Activated B cell treated with CpG ODN at 0.5 μM for 24 hours (primary cell): ENCODE data around the gene SRRM4. TPM values are rescaled to one million over a fixed set of nuclear protein-coding genes. Genes with fewer than 3 reads are reported as not detected.

ENCODE experiments used
- ATAC-seq: fragments of 200-7000 bp; cut with Tn5 transposase; one replicate; pipeline ENCODE4 v1.10.0; 2021; ENCODE audit warnings: low read depth, mild to moderate bottlenecking, moderate library complexity
- CTCF ChIA-PET: fragments of 350-600 bp; sonication (Branson Sonifier 250); formaldehyde crosslinking; loops from one replicate; lab custom pipeline; 2021; ENCODE audit warnings: antibody characterized with exemption; lab: Charles Lee
- POLR2A ChIA-PET: fragments of 350-600 bp; sonication (Branson Sonifier 250); formaldehyde crosslinking; loops from one replicate; lab custom pipeline; 2021; ENCODE audit warnings: antibody characterized with exemption; lab: Charles Lee
- DNase-seq: peaks from one replicate; pipeline ENCODE4 v3.0.0; 2022
- H3K27ac Mint-ChIP-seq: one replicate; pipeline ENCODE4 v1.8.0; 2020; ENCODE audit warnings: mixed read lengths
- H3K27me3 Mint-ChIP-seq: one replicate; pipeline ENCODE4 v1.8.0; 2021; ENCODE audit warnings: mixed read lengths
- H3K36me3 Mint-ChIP-seq: one replicate; pipeline ENCODE4 v1.8.0; 2021; ENCODE audit warnings: low read depth, mixed read lengths
- H3K4me1 Mint-ChIP-seq: one replicate; pipeline ENCODE4 v1.8.0; 2021; ENCODE audit warnings: mixed read lengths
- H3K4me3 Mint-ChIP-seq: one replicate; pipeline ENCODE4 v1.8.0; 2020; ENCODE audit warnings: mild to moderate bottlenecking, mixed read lengths
- H3K9me3 Mint-ChIP-seq: one replicate; pipeline ENCODE4 v1.8.0; 2020; ENCODE audit warnings: mixed read lengths
- intact Hi-C: fragments of 100-400 bp; cut with micrococcal nuclease; formaldehyde crosslinking; loops from one replicate; pipeline ENCODE4 v1.15.1; 2024
- total RNA-seq: library from RNA; stranded (reverse); gene quantifications from 2 replicates; pipeline ENCODE4 v1.2.3, GENCODE V29; 2022
- TF ChIP-seq, protein P1 (sequence below): fragments of 200-600 bp; IDR thresholded peaks from one replicate; pipeline ENCODE4 v1.8.0; 2022; ENCODE audit warnings: antibody characterized with exemption, mild to moderate bottlenecking

The SRRM4 gene, protein sequence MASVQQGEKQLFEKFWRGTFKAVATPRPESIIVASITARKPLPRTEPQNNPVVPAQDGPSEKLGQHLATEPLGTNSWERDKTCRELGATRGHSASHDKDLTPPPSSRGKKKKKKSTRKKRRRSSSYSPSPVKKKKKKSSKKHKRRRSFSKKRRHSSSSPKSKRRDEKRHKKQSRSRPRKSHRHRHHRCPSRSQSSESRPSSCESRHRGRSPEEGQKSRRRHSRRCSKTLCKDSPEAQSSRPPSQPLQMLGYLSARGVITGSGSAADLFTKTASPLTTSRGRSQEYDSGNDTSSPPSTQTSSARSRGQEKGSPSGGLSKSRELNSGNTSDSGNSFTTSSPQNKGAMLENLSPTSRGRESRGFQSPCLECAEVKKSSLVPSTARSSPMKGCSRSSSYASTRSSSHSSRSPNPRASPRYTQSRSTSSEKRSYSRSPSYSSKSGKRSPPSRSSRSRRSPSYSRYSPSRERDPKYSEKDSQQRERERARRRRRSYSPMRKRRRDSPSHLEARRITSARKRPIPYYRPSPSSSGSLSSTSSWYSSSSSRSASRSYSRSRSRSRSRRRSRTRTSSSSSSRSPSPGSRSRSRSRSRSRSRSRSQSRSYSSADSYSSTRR
- not detected in 2 replicates for total RNA-seq

DNA sequence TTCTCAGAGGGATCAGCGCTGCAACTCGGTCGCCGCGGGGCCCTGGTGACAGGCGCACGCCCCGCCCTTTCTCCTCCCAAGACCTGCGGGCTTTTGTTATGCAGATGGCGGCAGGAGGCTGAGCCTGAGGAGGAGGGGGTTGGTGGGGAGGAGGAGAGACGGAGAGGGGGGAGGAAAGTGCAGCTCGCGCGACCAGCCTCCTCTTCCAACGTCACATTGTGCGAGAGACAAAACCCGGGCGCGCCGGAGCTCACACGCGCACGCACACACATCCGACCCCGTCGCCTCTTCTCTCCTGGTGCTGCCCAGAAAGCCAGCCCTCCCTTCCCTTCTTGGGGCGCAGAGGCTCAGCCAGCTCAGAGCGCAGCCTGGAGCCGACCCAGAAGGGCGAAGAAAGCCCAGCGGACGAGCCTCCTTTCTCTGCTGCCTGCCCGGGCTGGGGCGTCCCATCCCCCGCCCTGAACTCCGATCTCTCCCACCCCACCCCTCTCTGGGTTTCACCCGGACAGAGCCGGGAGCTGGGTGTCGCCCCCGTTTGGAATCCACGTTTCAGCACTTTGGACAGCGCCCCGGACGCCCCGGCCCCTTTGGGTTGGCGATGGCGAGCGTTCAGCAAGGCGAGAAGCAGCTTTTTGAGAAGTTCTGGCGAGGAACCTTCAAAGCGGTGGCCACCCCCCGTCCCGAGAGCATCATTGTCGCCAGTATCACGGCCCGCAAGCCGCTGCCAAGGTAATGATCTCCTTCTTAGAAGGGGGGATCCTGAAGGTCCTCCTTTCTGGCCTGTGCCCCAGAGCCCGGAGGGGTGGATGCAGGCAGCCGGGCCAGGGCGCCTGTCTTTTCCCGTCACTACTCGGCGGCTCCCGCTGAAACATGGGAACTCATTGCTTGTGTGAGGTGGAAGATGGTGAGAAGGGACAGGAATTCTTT lies at the start of gene SRRM4:
TSS of gene SRRM4 (plus strand) at position 257 of the 927 bp plus-strand sequence. CDS start at position 599, 342 bp downstream.
- Mint-ChIP-seq H3K27ac (no peak within 1 kb of the TSS), H3K36me3 (no peaks in the 10 kb centered on the region), H3K9me3 (peaks cover 5% of the 10 kb centered on the region), H3K4me3 (no peak within 1 kb of the TSS), H3K4me1 (no peaks in the 10 kb centered on the region), H3K27me3 (peaks cover 36% of the 10 kb centered on the region)
- DNase-seq, result no peak
- TF ChIP-seq, protein P1, sequence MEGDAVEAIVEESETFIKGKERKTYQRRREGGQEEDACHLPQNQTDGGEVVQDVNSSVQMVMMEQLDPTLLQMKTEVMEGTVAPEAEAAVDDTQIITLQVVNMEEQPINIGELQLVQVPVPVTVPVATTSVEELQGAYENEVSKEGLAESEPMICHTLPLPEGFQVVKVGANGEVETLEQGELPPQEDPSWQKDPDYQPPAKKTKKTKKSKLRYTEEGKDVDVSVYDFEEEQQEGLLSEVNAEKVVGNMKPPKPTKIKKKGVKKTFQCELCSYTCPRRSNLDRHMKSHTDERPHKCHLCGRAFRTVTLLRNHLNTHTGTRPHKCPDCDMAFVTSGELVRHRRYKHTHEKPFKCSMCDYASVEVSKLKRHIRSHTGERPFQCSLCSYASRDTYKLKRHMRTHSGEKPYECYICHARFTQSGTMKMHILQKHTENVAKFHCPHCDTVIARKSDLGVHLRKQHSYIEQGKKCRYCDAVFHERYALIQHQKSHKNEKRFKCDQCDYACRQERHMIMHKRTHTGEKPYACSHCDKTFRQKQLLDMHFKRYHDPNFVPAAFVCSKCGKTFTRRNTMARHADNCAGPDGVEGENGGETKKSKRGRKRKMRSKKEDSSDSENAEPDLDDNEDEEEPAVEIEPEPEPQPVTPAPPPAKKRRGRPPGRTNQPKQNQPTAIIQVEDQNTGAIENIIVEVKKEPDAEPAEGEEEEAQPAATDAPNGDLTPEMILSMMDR, result no peak
- ChIA-PET CTCF (no interaction called here), POLR2A (no interaction called here)
- ATAC-seq, result no peak
- intact Hi-C loops, result no loop called here

DNA sequence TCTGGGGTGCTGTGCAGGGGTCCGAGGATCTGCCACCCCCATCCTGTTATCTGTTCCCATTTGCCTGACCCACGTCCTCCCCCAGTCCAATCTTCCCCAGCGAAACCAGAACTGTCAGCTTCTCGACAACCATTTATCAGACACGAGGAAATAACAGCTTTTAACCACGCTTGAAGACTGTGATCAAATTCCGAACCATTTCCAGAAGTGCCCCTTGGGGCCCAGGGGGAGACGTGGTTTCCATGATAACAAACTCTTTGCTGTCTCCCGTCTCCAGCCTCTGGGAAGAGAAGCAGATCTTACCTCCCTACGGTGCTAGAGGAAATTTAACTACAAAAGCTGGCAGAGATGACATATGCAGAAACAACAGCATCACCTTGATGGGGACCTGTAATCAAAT lies 35.1 kb upstream of the SRRM4 start:
- Mint-ChIP-seq H3K4me1 (no peaks in the 10 kb centered on the region), H3K9me3 (no peaks in the 10 kb centered on the region), H3K27me3 (peaks cover 1% of the 10 kb centered on the region), H3K36me3 (no peaks in the 10 kb centered on the region), H3K4me3 (no peak overlapping the region), H3K27ac (no peak overlapping the region)
- no peak for ATAC-seq
- TF ChIP-seq, protein P1, result no peak
- CTCF ChIA-PET, result no interaction called here
- no peak for DNase-seq
- intact Hi-C loops, result no loop called here
- POLR2A ChIA-PET, result no interaction called here

DNA sequence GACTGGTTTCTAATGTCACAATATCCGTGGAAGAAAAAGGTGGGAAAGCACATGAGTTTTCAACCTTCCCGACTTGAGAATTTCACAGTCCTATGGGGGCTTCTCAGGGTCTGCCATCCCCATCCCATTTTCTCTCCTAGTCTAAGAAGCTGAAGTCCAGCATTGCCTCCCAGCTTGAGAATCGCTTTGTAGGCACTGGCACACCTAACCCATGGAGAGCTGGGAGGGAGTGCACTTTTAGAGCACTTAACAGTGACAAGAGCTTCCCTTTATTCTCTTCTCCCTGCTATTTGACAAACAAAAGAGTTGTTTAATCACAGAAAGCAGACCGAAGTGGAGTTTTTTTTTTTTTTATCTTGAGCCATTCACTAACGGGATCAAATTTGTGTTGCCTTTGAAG lies 22.8 kb upstream of the SRRM4 start:
- Mint-ChIP-seq H3K4me3 (no peak overlapping the region), H3K4me1 (no peaks in the 10 kb centered on the region), H3K27me3 (peaks cover 2% of the 10 kb centered on the region), H3K27ac (no peak overlapping the region), H3K9me3 (no peaks in the 10 kb centered on the region), H3K36me3 (no peaks in the 10 kb centered on the region)
- POLR2A ChIA-PET, result no interaction called here
- ATAC-seq, result no peak
- TF ChIP-seq, protein P1, result no peak
- no peak for DNase-seq
- CTCF ChIA-PET, result no interaction called here
- intact Hi-C loops, result no loop called here

DNA sequence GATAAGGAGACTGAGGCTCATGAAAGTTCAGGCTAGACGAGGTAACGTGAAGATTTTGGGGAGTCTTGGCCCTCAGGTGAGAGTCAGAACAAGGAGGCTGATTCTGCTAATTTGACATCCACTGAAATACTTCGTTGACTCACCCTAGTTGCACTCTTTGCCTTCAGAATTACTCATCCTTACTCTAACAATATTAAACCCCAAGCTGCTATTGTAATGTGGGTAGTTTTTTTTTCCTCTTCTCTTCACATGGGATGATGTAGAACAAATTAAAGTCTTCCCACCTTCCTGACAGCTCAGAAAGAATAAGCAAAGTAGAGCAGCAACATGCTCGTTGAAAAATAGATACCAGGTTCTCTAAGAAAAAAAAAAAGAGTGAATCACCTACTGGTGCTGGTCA lies 22.0 kb upstream of the SRRM4 start:
- no peak for ATAC-seq
- Mint-ChIP-seq H3K36me3 (no peaks in the 10 kb centered on the region), H3K27ac (no peak overlapping the region), H3K4me1 (no peaks in the 10 kb centered on the region), H3K4me3 (no peak overlapping the region), H3K27me3 (peaks cover 2% of the 10 kb centered on the region), H3K9me3 (peaks cover 2% of the 10 kb centered on the region)
- ChIA-PET POLR2A (no interaction called here), CTCF (no interaction called here)
- TF ChIP-seq, protein P1, result no peak
- intact Hi-C loops, result no loop called here
- DNase-seq, result no peak
